SK-N-SH treated with all-trans-retinoic acid at 6 μM for 48 hours (cell line): ENCODE measurements around the gene P2RY8.

Experiments used
- BACH2 ChIP-seq: fragments of 250-450 bp; sonication (Bioruptor Pico); IDR thresholded peaks from 2 replicates; pipeline ENCODE4 v1.9.0; 2021; ENCODE audit warnings: mild to moderate bottlenecking, borderline replicate concordance
- TOX ChIP-seq: fragments of 250-450 bp; sonication (Bioruptor Pico); IDR thresholded peaks from 2 replicates; pipeline ENCODE4 v1.8.0; 2021; ENCODE audit warnings: mild to moderate bottlenecking, moderate library complexity, borderline replicate concordance
- ZC3H10 ChIP-seq: fragments of 250-450 bp; sonication (Bioruptor Pico); IDR thresholded peaks from 2 replicates; pipeline ENCODE4 v1.5.1; 2021; ENCODE audit warnings: mild to moderate bottlenecking, moderate library complexity
- ZNF8 ChIP-seq: fragments of 450-650 bp; formaldehyde crosslinking; IDR thresholded peaks from 2 replicates; pipeline ENCODE4 v1.5.0; 2020; ENCODE audit warnings: mild to moderate bottlenecking, moderate library complexity

DNA sequence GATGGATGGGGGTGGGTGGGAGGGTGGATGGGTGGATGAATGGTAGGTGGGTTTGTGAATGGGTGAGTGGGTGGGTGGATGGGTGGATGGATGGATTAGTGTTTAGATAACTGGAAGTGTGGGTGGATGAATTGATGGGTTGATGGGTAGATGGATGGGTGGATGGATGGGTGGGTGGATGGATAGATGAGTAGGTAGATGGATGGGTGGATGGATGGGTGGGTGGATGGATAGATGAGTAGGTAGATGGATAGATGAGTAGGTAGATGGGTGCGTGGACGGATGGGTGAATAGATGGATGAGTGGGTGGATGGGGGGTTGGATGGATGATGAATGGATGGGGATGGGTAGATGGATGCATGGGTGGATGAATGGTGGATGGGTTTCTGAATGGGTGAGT is 64.0 kb downstream of the P2RY8 start:
- no peak for TF ChIP-seq ZNF8 (CRISPR knock-in tag)
- TF ChIP-seq TOX (CRISPR knock-in tag) = no peak
- TF ChIP-seq BACH2 (CRISPR knock-in tag) = no peak
- TF ChIP-seq ZC3H10 (CRISPR knock-in tag) = no peak
